Neuronal stem cell (in vitro differentiated cells): ENCODE results near the gene PLEKHA5.

Experiments used
- DNase-seq: peaks from one replicate; pipeline ENCODE4 v3.0.0-alpha.2; 2013; ENCODE audit warnings: low spot score
- H2AFZ ChIP-seq: one replicate; pipeline ENCODE4 v1.6.1; 2013; ENCODE audit warnings: mild to moderate bottlenecking, low read length, inconsistent platforms
- H2AK5ac ChIP-seq: 2 replicates; pipeline ENCODE4 v1.6.1; 2013; ENCODE audit warnings: low read depth, mild to moderate bottlenecking, inconsistent platforms, low read length, moderate library complexity, mixed read lengths
- H2BK120ac ChIP-seq: 2 replicates; pipeline ENCODE4 v1.6.1; 2013; ENCODE audit warnings: low read depth, mild to moderate bottlenecking, inconsistent platforms, low read length, moderate library complexity, mixed read lengths
- H2BK12ac ChIP-seq: one replicate; pipeline ENCODE4 v1.6.1; 2013; ENCODE audit warnings: low read length, inconsistent platforms
- H2BK15ac ChIP-seq: 2 replicates; pipeline ENCODE4 v1.6.1; 2013; ENCODE audit warnings: mild to moderate bottlenecking, low read length, inconsistent platforms, mixed read lengths
- H2BK5ac ChIP-seq: one replicate; pipeline ENCODE4 v1.6.1; 2013; ENCODE audit warnings: inconsistent platforms, mild to moderate bottlenecking, low read length, moderate library complexity
- H3K14ac ChIP-seq: one replicate; pipeline ENCODE4 v1.6.1; 2013; ENCODE audit warnings: low read length, inconsistent platforms
- H3K18ac ChIP-seq: 2 replicates; pipeline ENCODE4 v1.6.1; 2013; ENCODE audit warnings: low read length, inconsistent platforms
- H3K23ac ChIP-seq: 2 replicates; pipeline ENCODE4 v1.6.1; 2013; ENCODE audit warnings: low read depth, mild to moderate bottlenecking, mixed read lengths, low read length, inconsistent platforms; ENCODE audit not compliant: poor library complexity
- H3K27ac ChIP-seq: replicated peaks from 3 replicates; pipeline ENCODE4 v1.5.1; 2013; ENCODE audit warnings: low read length, inconsistent platforms
- H3K27me3 ChIP-seq, 3 experiments: 2 replicates each; pipeline ENCODE4 v1.6.1; 2013; ENCODE audit warnings: low read length in 3 of 3, mild to moderate bottlenecking in 2 of 3, inconsistent platforms in 1 of 3, low read depth in 1 of 3, mixed read lengths in 1 of 3, moderate library complexity in 1 of 3; ENCODE audit not compliant: control insufficient read depth in 3 of 3, insufficient read depth in 3 of 3
- H3K36me3 ChIP-seq, 2 donors: replicated peaks in 1 of 2; 2 replicates each; pipeline ENCODE4 v1.6.1; 2013; ENCODE audit warnings: low read length in 2 of 2; ENCODE audit not compliant: control insufficient read depth in 2 of 2, insufficient read depth in 2 of 2
- H3K4ac ChIP-seq: 2 replicates; pipeline ENCODE4 v1.6.1; 2013; ENCODE audit warnings: inconsistent platforms, mild to moderate bottlenecking, low read length, moderate library complexity
- H3K4me1 ChIP-seq, 2 donors: 1 replicate in 1 of 2; 2 replicates in 1 of 2; pipeline ENCODE4 v1.6.1; 2013; ENCODE audit warnings: low read length in 2 of 2, low read depth in 1 of 2; ENCODE audit not compliant: control insufficient read depth in 2 of 2, insufficient read depth in 1 of 2
- H3K4me2 ChIP-seq: one replicate; pipeline ENCODE4 v1.6.1; 2013; ENCODE audit warnings: mild to moderate bottlenecking, low read length, inconsistent platforms; ENCODE audit not compliant: insufficient read depth, poor library complexity, severe bottlenecking
- H3K4me3 ChIP-seq, 2 donors: 2 replicates each; pipeline ENCODE4 v1.5.1; 2013; ENCODE audit warnings: low read length in 2 of 2, mild to moderate bottlenecking in 2 of 2, inconsistent platforms in 1 of 2, moderate library complexity in 1 of 2
- H3K79me1 ChIP-seq: one replicate; pipeline ENCODE4 v1.6.1; 2013; ENCODE audit warnings: low read depth, mild to moderate bottlenecking, inconsistent platforms, low read length, moderate library complexity
- H3K9ac ChIP-seq: one replicate; pipeline ENCODE4 v1.6.1; 2013; ENCODE audit warnings: mild to moderate bottlenecking, low read depth, low read length, inconsistent platforms; ENCODE audit not compliant: poor library complexity
- H3K9me3 ChIP-seq, 2 donors: replicated peaks in 1 of 2; 2 replicates each; pipeline versions ENCODE3 to v1.6.1; 2013; ENCODE audit warnings: low read length in 2 of 2, mild to moderate bottlenecking in 2 of 2, inconsistent platforms in 1 of 2, low read depth in 1 of 2, mixed read lengths in 1 of 2, moderate library complexity in 1 of 2; ENCODE audit not compliant: control insufficient read depth in 2 of 2, insufficient read depth in 1 of 2
- H4K8ac ChIP-seq: one replicate; pipeline ENCODE4 v1.6.1; 2013; ENCODE audit warnings: low read depth, mild to moderate bottlenecking, inconsistent platforms, low read length, moderate library complexity
- H4K91ac ChIP-seq: one replicate; pipeline ENCODE4 v1.6.1; 2013; ENCODE audit warnings: low read length, low read depth, mild to moderate bottlenecking, inconsistent platforms; ENCODE audit not compliant: poor library complexity
- WGBS, 2 donors: extraction: QIAGEN DNeasy Blood & Tissue Kit; methylation state at CpG; one replicate each; pipeline ENCODE4 v1.1.7; 2013; ENCODE audit warnings: missing lambda C conversion rate in 2 of 2, mixed read lengths in 1 of 2; ENCODE audit not compliant: insufficient read length in 2 of 2, insufficient replicate concordance in 1 of 2; ENCODE audit errors: extremely low coverage in 2 of 2; 5-methylcytosine and 5-hydroxymethylcytosine counted together

Gene PLEKHA5

DNA sequence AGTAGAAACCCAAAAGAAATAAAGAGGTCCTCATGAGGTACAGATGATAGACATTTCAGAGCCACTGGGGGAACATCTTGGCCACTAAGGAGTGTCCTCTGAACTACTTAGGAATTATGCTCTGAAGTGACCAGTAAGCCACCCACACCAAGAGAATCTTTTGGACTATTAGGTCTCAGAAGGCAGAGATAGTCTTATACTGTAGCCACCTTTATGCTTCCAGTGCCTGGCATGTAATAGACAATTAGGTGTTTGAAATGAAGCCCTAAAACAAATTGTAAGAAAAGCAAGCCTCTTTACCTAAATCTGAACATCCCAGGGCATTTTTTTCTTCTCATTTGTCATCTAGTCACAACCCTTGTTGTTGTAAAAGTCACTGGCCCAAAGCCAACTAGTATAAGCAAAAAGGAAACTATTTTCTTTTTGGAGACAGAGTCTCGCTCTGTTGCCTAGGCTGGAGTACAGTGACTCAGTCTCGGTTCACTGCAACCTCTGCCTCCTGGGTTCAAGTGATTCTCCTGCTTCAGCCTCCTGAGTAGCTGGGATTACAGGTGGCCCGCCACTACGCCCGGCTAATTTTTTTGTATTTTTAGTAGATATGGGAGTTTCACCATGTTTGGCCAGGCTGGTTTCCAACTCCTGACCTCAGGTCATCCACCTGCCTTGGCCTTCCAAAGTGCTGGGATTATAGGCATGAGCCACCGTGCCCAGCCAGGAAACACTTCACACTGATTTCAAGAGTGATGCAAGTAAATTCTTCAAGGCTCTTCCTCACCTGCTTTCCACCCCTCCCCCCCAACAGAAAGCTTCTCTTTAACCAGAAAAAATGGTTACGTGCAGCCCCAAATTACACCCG lies 11.1 kb downstream of the PLEKHA5 start:
- WGBS, 2 donors, result no CpG with 5 or more reads among the region's 8 CpGs
- Histone ChIP-seq H3K4me3 (no peak overlapping the region), H2BK120ac (no peak overlapping the region)

DNA sequence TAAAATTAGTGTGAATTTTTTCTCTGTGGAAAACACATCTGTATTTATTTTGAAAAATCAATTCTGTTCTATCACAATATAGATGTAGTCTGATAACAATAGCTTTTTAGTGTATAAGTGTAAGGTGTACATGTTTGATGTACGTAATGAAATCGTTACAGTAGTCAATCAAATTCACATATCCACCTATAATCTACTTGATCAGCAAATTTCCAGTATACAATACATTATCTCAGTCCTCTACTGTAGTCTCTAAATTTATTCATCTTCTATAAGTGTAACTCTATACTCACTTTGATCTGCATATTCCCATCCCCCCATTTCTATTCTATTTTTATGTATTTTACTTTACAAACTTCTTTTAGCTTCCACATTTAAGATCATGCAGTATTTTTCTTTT lies 13.0 kb downstream of the PLEKHA5 start:
- Histone ChIP-seq H2BK5ac (no peak overlapping the region), H3K79me1 (peaks cover 2% of the 10 kb centered on the region), H3K4me3 (no peak overlapping the region), H3K36me3 (peaks cover 7 to 75% of the 10 kb centered on the region in 2 donors), H4K91ac (no peak overlapping the region), H3K27me3 (no peaks in the 10 kb centered on the region), H2AFZ (no peak overlapping the region), H3K9me3 (peaks cover 0 to 8% of the 10 kb centered on the region in 2 donors), H2AK5ac (no peak overlapping the region), H3K14ac (no peak overlapping the region), H2BK12ac (no peak overlapping the region), H4K8ac (no peak overlapping the region), H3K4ac (no peak overlapping the region), H2BK120ac (no peak overlapping the region), H2BK15ac (no peak overlapping the region), H3K4me2 (no peak overlapping the region), H3K18ac (no peak overlapping the region), H3K9ac (no peak overlapping the region), H3K27ac (no peak overlapping the region), H3K4me1 (peaks cover 13 to 19% of the 10 kb centered on the region in 2 donors), H3K23ac (no peak overlapping the region)
- WGBS, 2 donors, result no CpG with 5 or more reads among the region's 2 CpGs
- DNase-seq, result no peak

More for the DNA sequence above, 11.1 kb downstream of the PLEKHA5 start:
- Histone ChIP-seq H2AK5ac (no peak overlapping the region), H2AFZ (no peak overlapping the region), H3K4me2 (no peak overlapping the region), H3K23ac (no peak overlapping the region), H3K27me3 (no peaks in the 10 kb centered on the region), H3K4me1 (peaks cover 13 to 19% of the 10 kb centered on the region in 2 donors), H3K9ac (no peak overlapping the region), H4K8ac (no peak overlapping the region), H3K14ac (no peak overlapping the region), H2BK5ac (no peak overlapping the region), H3K27ac (no peak overlapping the region), H4K91ac (no peak overlapping the region), H2BK15ac (no peak overlapping the region), H3K9me3 (peaks cover 0 to 7% of the 10 kb centered on the region in 2 donors), H3K36me3 (peaks cover 7 to 76% of the 10 kb centered on the region in 2 donors), H2BK12ac (no peak overlapping the region), H3K79me1 (peaks cover 2% of the 10 kb centered on the region), H3K18ac (no peak overlapping the region), H3K4ac (no peak overlapping the region)
- no peak for DNase-seq

DNA sequence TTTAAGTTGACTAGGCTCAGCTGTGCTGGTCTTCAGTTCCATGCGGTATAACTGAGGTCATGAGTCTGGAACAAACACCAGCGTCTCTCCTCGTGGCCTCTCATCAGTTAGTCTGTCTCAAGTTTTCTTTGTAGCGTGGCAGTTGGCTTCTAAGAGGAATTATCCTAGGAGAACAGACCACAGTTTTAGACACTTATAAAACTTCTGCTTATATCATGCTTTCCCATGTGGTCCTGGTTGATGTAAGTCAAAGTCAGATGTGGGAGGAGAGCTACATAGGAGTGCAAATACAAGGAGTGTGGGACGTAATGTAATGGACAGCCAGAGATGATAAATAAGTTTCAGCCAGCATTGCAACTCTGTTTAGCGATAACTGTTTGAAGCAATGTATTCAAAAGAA lies 14.8 kb downstream of the PLEKHA5 start:
- H2AFZ ChIP-seq, result no peak overlapping the region
- no peak overlapping the region for H3K4ac ChIP-seq
- H4K91ac ChIP-seq, result no peak overlapping the region
- H3K18ac ChIP-seq, result no peak overlapping the region
- no peak overlapping the region for H4K8ac ChIP-seq
- H3K27me3 ChIP-seq, result no peaks in the 10 kb centered on the region
- H3K23ac ChIP-seq, result no peak overlapping the region
- H3K27ac ChIP-seq, result no peak overlapping the region
- no peak overlapping the region for H2AK5ac ChIP-seq
- peaks cover 9 to 86% of the 10 kb centered on the region in 2 donors for H3K36me3 ChIP-seq
- peaks cover 0 to 11% of the 10 kb centered on the region in 2 donors for H3K9me3 ChIP-seq
- H3K79me1 ChIP-seq, result peaks cover 4% of the 10 kb centered on the region
- no peak overlapping the region for H2BK15ac ChIP-seq
- no peak overlapping the region for H2BK120ac ChIP-seq
- no peak overlapping the region for H2BK12ac ChIP-seq
- peaks cover 8 to 11% of the 10 kb centered on the region in 2 donors for H3K4me1 ChIP-seq
- no peak overlapping the region for H3K14ac ChIP-seq
- H3K4me2 ChIP-seq, result no peak overlapping the region
- no peak overlapping the region for H2BK5ac ChIP-seq
- no peak overlapping the region for H3K9ac ChIP-seq
- no peak overlapping the region for H3K4me3 ChIP-seq
- DNase-seq, result no peak
- WGBS, 2 donors, result no CpG with 5 or more reads among the region's 6 CpGs

DNA sequence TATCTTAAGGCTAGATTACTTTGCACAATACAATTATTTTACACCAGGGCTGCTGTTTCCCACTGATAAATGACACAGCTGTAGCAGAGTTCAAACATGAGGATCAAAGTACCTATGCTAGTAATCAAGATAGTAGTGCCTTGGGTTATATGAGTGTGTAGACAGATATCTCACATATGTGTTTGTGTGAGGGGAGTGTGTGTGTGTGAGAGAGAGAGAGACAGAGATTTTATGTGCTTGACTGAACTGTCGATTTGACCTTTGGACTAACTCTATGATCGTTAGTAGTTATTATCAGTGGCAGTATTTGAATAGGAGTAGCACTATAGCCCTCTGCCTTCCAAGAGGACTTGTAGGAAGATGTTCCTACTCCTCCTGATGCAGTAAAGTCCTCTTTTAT lies 15.5 kb downstream of the PLEKHA5 start:
- WGBS, 2 donors, result no CpG with 5 or more reads among the region's 2 CpGs
- H2BK12ac ChIP-seq, result no peak overlapping the region
- no peak overlapping the region for H2BK120ac ChIP-seq
- no peak overlapping the region for H3K4me2 ChIP-seq
- no peak overlapping the region for H3K23ac ChIP-seq
- no peak for DNase-seq
- no peak overlapping the region for H3K14ac ChIP-seq
- H3K4me1 ChIP-seq, result peaks cover 3 to 5% of the 10 kb centered on the region in 2 donors
- no peak overlapping the region for H2AK5ac ChIP-seq
- peaks cover 0 to 16% of the 10 kb centered on the region in 2 donors for H3K9me3 ChIP-seq
- H4K91ac ChIP-seq, result no peak overlapping the region
- H3K4ac ChIP-seq, result no peak overlapping the region
- peaks cover 13 to 90% of the 10 kb centered on the region in 2 donors for H3K36me3 ChIP-seq
- H3K27me3 ChIP-seq, result no peaks in the 10 kb centered on the region
- no peak overlapping the region for H2AFZ ChIP-seq
- no peak overlapping the region for H3K18ac ChIP-seq
- H3K4me3 ChIP-seq, result no peak overlapping the region
- no peak overlapping the region for H3K27ac ChIP-seq
- H4K8ac ChIP-seq, result no peak overlapping the region
- no peak overlapping the region for H2BK15ac ChIP-seq
- H2BK5ac ChIP-seq, result no peak overlapping the region
- no peak overlapping the region for H3K9ac ChIP-seq
- H3K79me1 ChIP-seq, result peaks cover 5% of the 10 kb centered on the region
